Osteoblast (primary cell): ENCODE measurements around the gene PTPRZ1. TPM values are rescaled to one million over a fixed set of nuclear protein-coding genes. Genes with fewer than 3 reads are reported as not detected.

Source experiments
- DNase-seq: peaks from one replicate; pipeline ENCODE4 v3.0.0; 2011; ENCODE audit warnings: low spot score, mixed read lengths; ENCODE audit not compliant: insufficient read length; ENCODE audit errors: missing footprints
- H2AFZ ChIP-seq: 2 replicates; pipeline ENCODE4 v1.6.0; 2011; ENCODE audit warnings: mild to moderate bottlenecking, low read length
- H3K27ac ChIP-seq: 2 replicates; pipeline ENCODE4 v1.5.1; 2011; ENCODE audit warnings: mild to moderate bottlenecking, low read depth, low read length, moderate library complexity
- H3K27me3 ChIP-seq: 2 replicates; pipeline ENCODE4 v1.6.0; 2012; ENCODE audit warnings: mild to moderate bottlenecking, control low read depth, inconsistent platforms, low read length, moderate library complexity; ENCODE audit not compliant: insufficient read depth
- H3K36me3 ChIP-seq: 2 replicates; pipeline ENCODE4 v1.5.1; 2011; ENCODE audit warnings: mild to moderate bottlenecking, low read length, control low read depth, moderate library complexity; ENCODE audit not compliant: insufficient read depth
- H3K4me1 ChIP-seq: 2 replicates; pipeline ENCODE4 v1.5.1; 2011; ENCODE audit warnings: mild to moderate bottlenecking, low read length, control low read depth, moderate library complexity; ENCODE audit not compliant: insufficient read depth
- H3K4me2 ChIP-seq: 2 replicates; pipeline ENCODE4 v1.6.0; 2011; ENCODE audit warnings: mild to moderate bottlenecking, low read length; ENCODE audit not compliant: insufficient read depth
- H3K4me3 ChIP-seq: fragments of 200-600 bp; sonication (generic); 3 replicates; pipeline ENCODE4 v1.5.1; 2012; ENCODE audit warnings: mild to moderate bottlenecking, low read length, inconsistent platforms; ENCODE audit not compliant: insufficient read depth
- H3K79me2 ChIP-seq: 2 replicates; pipeline ENCODE4 v1.6.0; 2012; ENCODE audit warnings: mild to moderate bottlenecking, low read length, control low read depth, inconsistent platforms; ENCODE audit not compliant: insufficient read depth
- H3K9me3 ChIP-seq: 2 replicates; pipeline ENCODE4 v1.5.1; 2011; ENCODE audit warnings: low read depth, low read length, control low read depth
- H4K20me1 ChIP-seq: 2 replicates; pipeline ENCODE4 v1.6.0; 2012; ENCODE audit warnings: mild to moderate bottlenecking, low read length, control low read depth; ENCODE audit not compliant: insufficient read depth
- CTCF ChIP-seq: IDR thresholded peaks from 2 replicates; pipeline ENCODE4 v1.5.1; 2011; ENCODE audit warnings: mild to moderate bottlenecking, low read depth, low read length, moderate library complexity; ENCODE audit errors: extremely low read depth
- total RNA-seq: library from RNA; depleted of rRNA; stranded (reverse); fragments of >200 nt; gene quantifications from 2 replicates; pipeline ENCODE4 v1.2.3, GENCODE V29; 2012

Gene PTPRZ1
- total RNA-seq, 1 donor: not detected

- no peaks in the 10 kb centered on the region for H3K4me1 ChIP-seq
- H2AFZ ChIP-seq: no peak overlapping the region
Observed at GRCh38 chr7:121913947-121914675, 41.1 kb downstream of the PTPRZ1 start.

GRCh38 chr7:121914676-121915279 lies 41.8 kb downstream of the PTPRZ1 start:
- Histone ChIP-seq H3K27me3 (no peaks in the 10 kb centered on the region), H2AFZ (no peak overlapping the region), H3K36me3 (no peaks in the 10 kb centered on the region), H3K79me2 (no peaks in the 10 kb centered on the region), H3K4me2 (no peak overlapping the region), H4K20me1 (no peaks in the 10 kb centered on the region), H3K9me3 (no peaks in the 10 kb centered on the region), H3K4me1 (no peaks in the 10 kb centered on the region), H3K27ac (no peak overlapping the region), H3K4me3 (no peak overlapping the region)
- TF ChIP-seq CTCF: no peak
- no peak for DNase-seq

More at GRCh38 chr7:121913947-121914675, 41.1 kb downstream of the PTPRZ1 start:
- Histone ChIP-seq H3K79me2 (no peaks in the 10 kb centered on the region), H3K4me2 (no peak overlapping the region), H3K27ac (no peak overlapping the region), H3K27me3 (no peaks in the 10 kb centered on the region), H4K20me1 (no peaks in the 10 kb centered on the region), H3K36me3 (no peaks in the 10 kb centered on the region), H3K9me3 (no peaks in the 10 kb centered on the region), H3K4me3 (no peak overlapping the region)
- no peak for TF ChIP-seq CTCF
- DNase-seq: no peak

GRCh38 chr7:121916211-121916610 lies 43.2 kb downstream of the PTPRZ1 start:
- no peak for TF ChIP-seq CTCF
- Histone ChIP-seq H2AFZ (no peak overlapping the region), H4K20me1 (no peaks in the 10 kb centered on the region), H3K79me2 (no peaks in the 10 kb centered on the region), H3K4me3 (no peak overlapping the region), H3K27me3 (no peaks in the 10 kb centered on the region), H3K36me3 (no peaks in the 10 kb centered on the region), H3K4me1 (no peaks in the 10 kb centered on the region), H3K27ac (no peak overlapping the region), H3K4me2 (no peak overlapping the region), H3K9me3 (no peaks in the 10 kb centered on the region)
- DNase-seq: no peak

- H3K36me3 ChIP-seq: no peaks in the 10 kb centered on the region
- DNase-seq: no peak
- no peaks in the 10 kb centered on the region for H4K20me1 ChIP-seq
- no peak overlapping the region for H3K27ac ChIP-seq
- H3K4me3 ChIP-seq: no peak overlapping the region
- H3K4me1 ChIP-seq: no peaks in the 10 kb centered on the region
- no peaks in the 10 kb centered on the region for H3K79me2 ChIP-seq
- H2AFZ ChIP-seq: no peak overlapping the region
- H3K27me3 ChIP-seq: no peaks in the 10 kb centered on the region
- TF ChIP-seq CTCF: no peak
- no peaks in the 10 kb centered on the region for H3K9me3 ChIP-seq
- no peak overlapping the region for H3K4me2 ChIP-seq
Observed at GRCh38 chr7:121919986-121920385, 47.0 kb downstream of the PTPRZ1 start.
